Neural progenitor cell (in vitro differentiated cells): Measurements from ENCODE around the gene SLC5A2.

Experiments
- CTCF ChIP-seq: fragments of 200-600 bp; sonication (generic); IDR thresholded peaks from 2 replicates; pipeline ENCODE4 v1.5.1; 2017; ENCODE audit warnings: antibody characterized with exemption, mild to moderate bottlenecking
- EZH2 ChIP-seq: fragments of 200-600 bp; sonication (generic); IDR thresholded peaks from 2 replicates; pipeline ENCODE4 v1.6.1; 2017; ENCODE audit warnings: antibody characterized with exemption, mild to moderate bottlenecking, moderate library complexity
- EZH2phosphoT487 ChIP-seq: fragments of 200-600 bp; sonication (generic); IDR thresholded peaks from 2 replicates; pipeline ENCODE4 v1.6.1; 2017; ENCODE audit warnings: antibody characterized with exemption

DNA sequence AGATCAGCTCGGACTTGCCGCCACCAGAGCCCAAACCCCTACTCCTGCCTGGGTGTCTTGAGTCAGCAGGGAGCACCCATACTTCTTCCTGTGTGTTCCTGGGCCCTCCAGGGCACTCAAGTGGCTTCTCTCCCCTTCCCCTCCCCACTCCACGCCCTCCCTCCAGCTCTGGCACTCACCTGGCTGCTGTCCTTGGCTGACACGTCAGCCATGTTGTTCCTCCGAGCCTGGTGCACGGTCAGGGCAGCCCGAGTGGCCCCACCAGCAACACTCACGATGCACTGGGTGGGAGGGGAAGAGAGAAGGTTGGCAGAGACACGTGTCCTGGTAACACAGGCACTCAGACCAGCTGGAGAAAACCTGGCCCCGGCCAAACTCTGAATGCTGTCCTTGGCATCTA lies 13.7 kb downstream of the SLC5A2 start:
- TF ChIP-seq CTCF (no peak), EZH2 (no peak), EZH2phosphoT487 (no peak)
